Muscle layer of duodenum (tissue), 2 donors: ENCODE results near the gene FGFR4.
"Not testable (repeated sequence)": the region's sequence is repeated elsewhere in the genome, so short reads cannot be mapped to it uniquely, and the experiment has no call there.

Source experiments
- H3K27ac ChIP-seq: one replicate; pipeline ENCODE4 v1.7.0; 2013; ENCODE audit warnings: mild to moderate bottlenecking, low read length
- H3K27me3 ChIP-seq: one replicate; pipeline ENCODE4 v1.7.0; 2013; ENCODE audit warnings: low read depth, mild to moderate bottlenecking, control low read depth, low read length
- H3K36me3 ChIP-seq, 2 donors: one replicate each; pipeline ENCODE4 v1.7.0; 2013; ENCODE audit warnings: low read length in 2 of 2, control low read depth in 1 of 2, mild to moderate bottlenecking in 1 of 2; ENCODE audit not compliant: insufficient read depth in 2 of 2, control insufficient read depth in 1 of 2
- H3K4me1 ChIP-seq, 2 donors: one replicate each; pipeline ENCODE4 v1.7.0; 2013; ENCODE audit warnings: low read length in 2 of 2, mild to moderate bottlenecking in 2 of 2, control low read depth in 1 of 2, moderate library complexity in 1 of 2; ENCODE audit not compliant: insufficient read depth in 2 of 2, control insufficient read depth in 1 of 2
- H3K4me3 ChIP-seq, 2 donors: one replicate each; pipeline ENCODE4 v1.7.0; 2013; ENCODE audit warnings: low read length in 2 of 2, low read depth in 1 of 2, mild to moderate bottlenecking in 1 of 2
- H3K9me3 ChIP-seq, 2 donors: one replicate each; pipeline ENCODE4 v1.7.0; 2013; ENCODE audit warnings: low read length in 2 of 2, control low read depth in 1 of 2, mild to moderate bottlenecking in 1 of 2; ENCODE audit not compliant: control insufficient read depth in 1 of 2
- donor health status: healthy.

The FGFR4 gene

GRCh38 chr5:177086654-177087397 is at the start of gene FGFR4:
Gene FGFR4 (plus strand): TSS chr5:177086915. CDS start chr5:177089603, 2,688 bp downstream.
- Histone ChIP-seq H3K27me3 (peaks cover 4% of the 10 kb centered on the region), H3K4me3 (peak within 1 kb of the TSS; percentile 42 to 60), H3K9me3 (no peaks in the 10 kb centered on the region), H3K4me1 (peaks cover 9 to 26% of the 10 kb centered on the region in 2 donors), H3K36me3 (no peaks in the 10 kb centered on the region), H3K27ac (peak within 1 kb of the TSS; percentile 76)

- Histone ChIP-seq H3K9me3 (no peaks in the 10 kb centered on the region), H3K4me1 (no peaks in the 10 kb centered on the region), H3K27me3 (no peaks in the 10 kb centered on the region), H3K4me3 (no peak overlapping the region), H3K36me3 (peaks cover 4 to 18% of the 10 kb centered on the region in 2 donors), H3K27ac (no peak overlapping the region)
These were observed 49.8 kb upstream of the FGFR4 start for GRCh38 chr5:177036921-177037320.

DNA sequence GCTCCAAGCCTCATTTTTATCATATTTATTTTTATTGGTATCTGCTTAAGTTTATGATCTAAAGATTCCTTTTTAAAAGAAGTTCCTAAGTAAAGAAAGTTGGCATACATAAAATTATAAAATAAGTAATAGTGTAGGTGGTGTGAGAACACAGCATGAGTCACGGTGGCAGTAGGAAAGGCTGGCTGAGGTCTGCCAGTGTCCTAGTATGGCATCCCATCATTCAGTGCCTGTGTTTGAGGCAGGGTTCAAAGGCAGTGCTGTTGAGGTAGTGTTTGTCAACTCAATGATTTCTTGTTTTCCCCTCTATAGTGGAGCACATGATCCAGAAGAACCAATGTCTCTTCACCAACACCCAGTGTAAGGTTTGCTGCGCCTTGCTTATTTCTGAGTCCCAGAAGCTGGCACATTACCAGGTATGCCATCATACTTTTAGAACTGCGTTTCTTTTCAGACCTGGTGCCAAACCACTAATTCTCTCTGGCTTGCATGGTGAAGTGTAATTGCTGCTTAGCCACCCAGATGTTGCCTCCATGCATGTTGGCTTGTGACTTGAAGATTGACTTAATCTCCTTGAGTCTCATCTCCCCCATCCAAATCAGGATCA is 45.8 kb upstream of the FGFR4 start:
- Histone ChIP-seq H3K4me1 (no peaks in the 10 kb centered on the region), H3K36me3 (peaks cover 15 to 38% of the 10 kb centered on the region in 2 donors), H3K27ac (no peak overlapping the region), H3K4me3 (no peak overlapping the region), H3K9me3 (no peaks in the 10 kb centered on the region), H3K27me3 (no peaks in the 10 kb centered on the region)

- Histone ChIP-seq H3K4me3 (no peak overlapping the region), H3K36me3 (peaks cover 15 to 40% of the 10 kb centered on the region in 2 donors), H3K9me3 (no peaks in the 10 kb centered on the region), H3K27ac (no peak overlapping the region), H3K27me3 (no peaks in the 10 kb centered on the region), H3K4me1 (no peaks in the 10 kb centered on the region)
These were observed 44.8 kb upstream of the FGFR4 start for GRCh38 chr5:177041936-177042335.

GRCh38 chr5:177043114-177043513 is 43.6 kb upstream of the FGFR4 start:
- peaks cover 15 to 50% of the 10 kb centered on the region in 2 donors for H3K36me3 ChIP-seq
- no peaks in the 10 kb centered on the region for H3K27me3 ChIP-seq
- no peaks in the 10 kb centered on the region for H3K4me1 ChIP-seq
- H3K9me3 ChIP-seq = no peaks in the 10 kb centered on the region
- H3K27ac ChIP-seq = no peak overlapping the region
- no peak overlapping the region for H3K4me3 ChIP-seq

DNA sequence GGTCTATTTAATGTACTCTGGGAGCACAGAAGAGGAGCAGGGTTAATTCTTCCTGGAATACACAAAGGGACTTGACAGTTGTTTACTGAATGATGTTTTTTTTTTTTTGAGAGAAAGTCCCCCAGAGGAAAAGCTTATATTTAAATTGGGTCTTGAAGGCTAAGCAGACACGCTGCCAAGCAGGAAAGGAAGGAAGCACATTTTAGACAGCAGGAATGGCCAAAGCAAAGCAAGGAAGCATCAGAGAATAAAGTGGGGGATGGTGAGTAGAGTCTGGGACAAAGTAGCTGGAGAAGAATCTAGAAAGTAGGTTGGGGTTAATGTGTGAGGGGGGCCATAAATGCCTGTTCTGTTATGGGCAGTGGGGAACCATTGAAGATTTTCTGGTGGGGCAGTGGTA is 42.8 kb upstream of the FGFR4 start:
- H3K9me3 ChIP-seq = no peaks in the 10 kb centered on the region
- H3K4me3 ChIP-seq = no peak overlapping the region
- H3K27me3 ChIP-seq = no peaks in the 10 kb centered on the region
- peaks cover 15 to 57% of the 10 kb centered on the region in 2 donors for H3K36me3 ChIP-seq
- no peak overlapping the region for H3K27ac ChIP-seq
- H3K4me1 ChIP-seq = no peaks in the 10 kb centered on the region

- H3K9me3 ChIP-seq = no peaks in the 10 kb centered on the region
- peaks cover 20 to 62% of the 10 kb centered on the region in 2 donors for H3K36me3 ChIP-seq
- H3K27ac ChIP-seq = no peak overlapping the region
- H3K4me3 ChIP-seq = no peak overlapping the region
- no peaks in the 10 kb centered on the region for H3K27me3 ChIP-seq
- no peaks in the 10 kb centered on the region for H3K4me1 ChIP-seq
These were observed 42.1 kb upstream of the FGFR4 start for GRCh38 chr5:177044641-177045040.

DNA sequence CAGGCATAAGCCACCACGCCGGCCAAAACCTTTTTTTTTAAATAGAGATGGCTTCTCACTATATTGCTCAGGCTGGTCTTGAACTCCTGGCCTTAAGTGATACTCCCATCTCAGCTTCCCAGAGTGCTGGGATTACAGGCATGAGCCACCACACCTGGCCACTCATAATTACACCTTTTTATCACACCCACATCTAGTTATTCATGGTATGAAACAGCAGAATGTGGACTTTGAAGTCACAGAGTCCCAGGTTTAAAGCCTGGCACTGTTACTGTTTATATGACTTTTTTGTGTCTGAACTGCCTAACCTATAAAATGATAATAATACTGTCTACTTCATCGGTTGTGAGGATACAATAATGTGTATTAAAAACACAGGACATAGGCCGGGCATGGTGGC is 41.1 kb upstream of the FGFR4 start:
- Histone ChIP-seq H3K27me3 (no peaks in the 10 kb centered on the region), H3K36me3 (peaks cover 20 to 71% of the 10 kb centered on the region in 2 donors), H3K27ac (no peak overlapping the region), H3K4me3 (no peak overlapping the region), H3K4me1 (no peaks in the 10 kb centered on the region), H3K9me3 (no peaks in the 10 kb centered on the region)

- H3K27ac ChIP-seq, H3K27me3 ChIP-seq, H3K9me3 ChIP-seq, H3K4me1 ChIP-seq, H3K4me3 ChIP-seq: not testable (repeated sequence)
- peaks cover 16 to 63% of the 10 kb centered on the region in 2 donors for H3K36me3 ChIP-seq
These were observed 38.2 kb upstream of the FGFR4 start for GRCh38 chr5:177048531-177048930.

GRCh38 chr5:177049285-177049684 is 37.4 kb upstream of the FGFR4 start:
- H3K27ac ChIP-seq = no peak overlapping the region
- H3K27me3 ChIP-seq = no peaks in the 10 kb centered on the region
- H3K4me1 ChIP-seq = no peaks in the 10 kb centered on the region
- H3K4me3 ChIP-seq = no peak overlapping the region
- H3K9me3 ChIP-seq = no peaks in the 10 kb centered on the region
- peaks cover 16 to 60% of the 10 kb centered on the region in 2 donors for H3K36me3 ChIP-seq

DNA sequence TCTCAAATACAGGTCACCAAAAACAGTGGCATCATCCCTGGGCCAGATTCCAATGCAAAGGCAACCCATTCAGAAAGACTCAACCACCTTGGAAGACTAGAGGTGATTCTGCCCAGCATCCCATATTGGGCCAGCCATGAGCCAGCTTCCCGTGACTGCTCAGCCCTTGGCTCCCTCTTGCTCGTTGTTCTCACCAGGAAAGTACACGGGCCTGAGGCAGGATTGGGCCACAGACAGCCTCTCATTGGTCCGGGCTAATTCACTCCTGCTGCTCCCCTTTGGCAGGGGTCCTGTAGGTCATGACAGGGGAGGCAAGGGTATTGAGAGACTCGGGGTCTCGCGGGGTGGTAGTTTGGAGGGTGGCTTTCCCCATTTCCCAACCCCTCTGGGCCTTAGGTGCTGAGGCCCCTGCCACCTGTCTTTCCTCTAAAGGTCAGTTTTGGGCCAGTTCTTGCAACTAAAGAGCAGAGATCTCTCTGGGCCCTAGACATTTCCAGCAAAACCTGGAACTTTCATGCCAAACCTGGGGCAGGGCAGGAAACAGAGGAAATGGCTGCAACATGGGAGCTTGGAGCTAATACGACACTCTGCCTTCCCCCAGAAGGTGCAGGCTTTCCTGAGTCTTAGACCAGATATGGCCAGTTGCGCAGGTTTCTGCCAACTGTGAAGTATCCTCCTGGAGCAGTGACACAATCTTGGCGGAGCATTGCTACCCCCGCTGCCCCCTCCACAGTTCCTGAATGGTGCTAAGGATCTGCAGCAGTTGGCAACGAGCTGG is 22.0 kb upstream of the FGFR4 start:
- Histone ChIP-seq H3K4me3 (no peak overlapping the region), H3K4me1 (no peaks in the 10 kb centered on the region), H3K27ac (no peak overlapping the region), H3K9me3 (no peaks in the 10 kb centered on the region), H3K36me3 (peaks cover 3 to 41% of the 10 kb centered on the region in 2 donors), H3K27me3 (no peaks in the 10 kb centered on the region)
